ENCODE results near the gene LRFN4. TPM values are rescaled to one million over a fixed set of nuclear protein-coding genes. Genes with fewer than 3 reads are reported as not detected.
A peak's percentile ranks its signal among the peaks of the same experiment; 100 is the strongest.

LRFN4 gene
- total RNA-seq, 1 donor from 2014 or later: 17.2 TPM

DNA sequence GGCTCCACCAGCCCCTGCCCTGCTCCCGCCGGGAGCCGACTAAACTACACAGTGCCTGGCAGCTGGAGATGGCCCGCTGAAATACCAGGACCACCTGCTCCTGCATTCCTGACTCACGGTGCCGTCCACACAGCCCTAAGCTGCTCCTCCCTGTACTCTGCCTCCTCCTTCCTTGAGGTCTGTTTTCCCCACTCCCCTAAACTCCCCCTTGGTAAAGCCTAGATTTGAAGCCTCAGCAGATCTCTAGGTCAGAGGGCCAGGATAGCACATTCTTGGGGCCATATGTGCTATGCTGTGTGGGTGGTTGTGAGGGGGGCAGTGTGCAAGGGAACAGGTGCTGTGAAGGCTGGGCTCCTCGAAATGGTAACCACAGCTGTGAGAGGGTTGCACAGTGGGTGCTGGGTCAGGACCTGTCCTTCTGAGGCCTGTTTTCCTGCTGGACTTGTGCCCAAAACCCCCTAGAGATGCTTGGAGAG, 9.7 kb downstream of the LRFN4 start:
- intact Hi-C loops (cut with micrococcal nuclease): no loop called here
- no peak for DNase-seq
- ATAC-seq: no peak

DNA sequence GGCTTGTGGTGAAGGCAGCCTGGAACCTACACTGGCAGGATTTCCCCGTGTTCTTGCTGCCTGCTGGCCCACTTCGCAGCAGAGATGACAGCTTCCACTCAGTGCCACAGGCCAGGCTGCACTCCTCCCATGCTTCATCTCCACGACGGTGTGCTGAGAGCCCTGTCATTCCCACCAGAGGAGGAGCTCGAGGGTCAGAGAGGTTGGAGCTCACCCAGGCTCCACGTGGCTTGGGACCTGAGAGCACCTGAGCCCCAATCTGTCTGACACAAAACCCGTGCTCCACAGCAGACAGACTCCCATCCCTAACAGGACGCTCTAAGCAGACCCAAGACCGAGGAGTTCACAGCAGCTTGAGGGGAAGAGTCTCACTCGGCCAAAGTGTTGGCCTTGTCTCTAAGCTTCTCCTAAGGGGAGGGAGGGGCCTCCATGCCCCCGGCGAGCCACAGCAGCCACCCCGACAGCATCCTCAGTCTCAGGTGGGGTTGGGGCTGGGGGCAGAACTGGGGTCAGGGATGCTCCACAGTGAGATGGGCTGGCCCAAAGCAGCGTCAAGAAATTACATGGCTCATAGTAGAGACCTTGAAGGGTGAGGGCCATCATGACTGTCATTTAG, 10.7 kb downstream of the LRFN4 start:
- intact Hi-C loops (cut with micrococcal nuclease): no loop called here
- DNase-seq (no peak), ATAC-seq (no peak)

- intact Hi-C loops (cut with micrococcal nuclease): no loop called here
- DNase-seq: no peak
- ATAC-seq: no peak
These were observed 11.3 kb downstream of the LRFN4 start for GRCh38 chr11:66868082-66868725.

DNA sequence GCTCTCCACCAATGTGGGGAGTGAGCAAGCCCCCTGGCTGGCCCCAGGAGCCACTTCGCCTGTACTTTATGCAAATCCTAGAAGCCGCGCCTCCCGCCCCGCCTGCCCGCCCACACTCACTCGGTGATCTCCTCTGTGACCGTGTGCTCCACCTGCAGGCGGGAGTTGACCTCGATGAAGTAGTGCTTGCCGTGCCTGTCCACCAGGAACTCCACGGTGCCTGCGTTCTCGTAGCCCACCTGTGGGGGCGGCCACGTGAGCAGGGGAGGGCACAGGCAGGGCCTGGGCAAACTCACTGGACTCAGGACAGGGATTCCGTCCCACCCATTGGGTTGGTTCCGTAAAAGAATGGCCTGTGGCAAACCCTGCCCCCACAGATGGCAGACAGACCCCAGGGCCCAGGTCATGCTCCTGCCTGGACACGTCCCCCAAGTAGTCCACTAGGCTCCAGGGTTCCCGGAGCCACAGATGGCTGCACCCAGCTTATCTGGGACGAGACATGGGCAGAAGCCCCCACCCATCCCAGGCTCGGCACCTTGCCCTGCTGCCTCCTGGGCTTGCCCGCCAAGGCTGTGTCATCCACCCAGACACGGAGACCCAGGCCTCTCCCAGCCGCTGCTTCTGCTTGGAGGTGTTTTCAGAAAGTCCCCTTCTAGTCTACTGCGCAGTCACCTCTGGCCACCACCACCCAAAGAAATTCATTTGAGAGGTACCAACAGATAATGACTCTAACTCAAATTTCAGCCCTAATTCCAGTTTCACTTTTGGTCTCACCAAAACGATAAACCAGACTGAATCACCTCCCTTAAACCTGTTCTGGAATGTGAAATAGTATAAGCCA, 12.1 kb downstream of the LRFN4 start:
- ATAC-seq (peak; percentile 61), DNase-seq (peak; percentile 58)
- intact Hi-C loops (cut with micrococcal nuclease): no loop called here

DNA sequence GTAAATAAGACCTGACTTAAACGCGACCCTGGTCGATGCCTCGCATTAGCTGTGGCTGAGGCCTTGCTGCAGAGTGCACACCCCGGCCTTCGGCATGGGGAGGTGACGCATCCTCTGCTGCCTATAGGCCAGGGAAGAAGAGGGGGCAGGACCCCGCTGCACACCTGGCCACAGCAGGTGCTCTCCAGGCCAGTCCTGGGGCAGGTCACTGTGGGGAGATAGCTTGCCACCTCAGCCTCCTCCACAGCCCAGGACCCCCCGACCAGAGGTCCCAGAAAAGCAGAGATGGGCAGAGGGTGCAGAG, 12.7 kb downstream of the LRFN4 start:
- ATAC-seq (no peak), DNase-seq (no peak)
- intact Hi-C loops (cut with micrococcal nuclease): no loop called here

GRCh38 chr11:66870131-66870530, 13.3 kb downstream of the LRFN4 start:
- DNase-seq: no peak
- no peak for ATAC-seq
- intact Hi-C loops (cut with micrococcal nuclease): no loop called here

- no peak for ATAC-seq
- intact Hi-C loops (cut with micrococcal nuclease): no loop called here
- DNase-seq: no peak
These were observed 14.0 kb downstream of the LRFN4 start for GRCh38 chr11:66870616-66871520.

- DNase-seq (no peak), ATAC-seq (no peak)
- intact Hi-C loops (cut with micrococcal nuclease): no loop called here
These were observed 14.6 kb downstream of the LRFN4 start for GRCh38 chr11:66871521-66871901.

GRCh38 chr11:66874232-66874631, 17.4 kb downstream of the LRFN4 start:
- ATAC-seq (no peak), DNase-seq (no peak)
- intact Hi-C loops (cut with micrococcal nuclease): no loop called here

GRCh38 chr11:66875378-66875777, 18.5 kb downstream of the LRFN4 start:
- DNase-seq (peak; percentile 12), ATAC-seq (no peak)
- intact Hi-C loops (cut with micrococcal nuclease): no loop called here

DNA sequence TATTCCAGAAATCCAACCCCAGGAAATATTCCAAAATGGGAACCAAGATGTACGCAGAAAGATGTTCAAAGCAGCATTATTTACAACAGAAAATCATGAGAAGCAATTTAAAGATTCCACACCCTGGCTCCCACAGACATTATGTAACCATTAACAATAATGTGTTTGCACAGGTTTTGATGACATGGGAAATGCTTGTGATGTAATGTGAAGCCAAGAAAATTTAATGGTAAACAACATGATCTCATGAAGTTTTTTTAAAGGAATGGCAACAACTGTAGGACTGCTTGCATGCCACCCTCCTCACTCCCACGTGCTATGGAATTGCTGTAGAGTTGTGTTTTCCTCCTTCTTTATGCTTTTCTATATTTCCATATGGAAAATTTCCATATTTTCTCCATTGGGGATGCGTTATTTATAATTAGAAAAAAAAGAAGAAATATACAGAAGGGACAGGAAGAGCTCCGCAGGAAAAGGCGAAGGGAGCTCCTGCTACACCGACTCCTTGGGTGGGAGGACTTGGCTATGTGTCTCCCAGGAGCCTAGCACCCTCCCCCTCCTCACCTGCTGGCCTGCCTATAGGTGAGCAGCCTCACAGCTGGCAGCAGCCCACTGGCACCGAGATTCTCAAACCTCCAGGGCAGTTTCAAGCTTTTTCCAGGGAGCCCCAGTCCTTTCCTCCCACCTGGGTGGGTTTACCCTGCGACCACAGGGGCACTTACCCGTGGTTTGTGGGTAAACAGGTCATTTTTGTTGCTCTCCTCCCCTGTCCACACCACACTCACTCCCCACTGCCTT, 20.9 kb downstream of the LRFN4 start:
- intact Hi-C loops (cut with micrococcal nuclease): no loop called here
- ATAC-seq: no peak
- DNase-seq: peak; percentile 11

- intact Hi-C loops (cut with micrococcal nuclease): no loop called here
- ATAC-seq (no peak), DNase-seq (peak; percentile 28)
These were observed 21.6 kb downstream of the LRFN4 start for GRCh38 chr11:66878474-66878873.

DNA sequence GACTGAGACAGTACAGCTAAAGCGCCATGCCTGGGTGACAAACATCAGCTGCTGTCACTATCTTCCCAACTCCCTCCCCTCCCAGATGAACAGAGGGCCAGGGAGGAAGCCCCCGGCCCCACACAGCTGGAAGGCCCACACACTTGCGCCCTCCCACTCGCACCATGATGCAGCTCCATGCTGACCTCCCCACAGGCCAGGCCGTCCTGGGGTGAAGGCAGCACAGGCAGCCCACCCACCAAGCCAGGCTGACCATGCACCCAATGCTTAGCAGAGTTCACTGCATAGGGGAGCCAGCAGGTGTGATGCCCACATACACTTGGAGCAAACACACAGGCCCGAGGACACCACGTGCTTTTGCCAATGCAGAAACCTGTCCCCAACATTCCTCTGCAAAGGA, 22.1 kb downstream of the LRFN4 start:
- intact Hi-C loops (cut with micrococcal nuclease): no loop called here
- ATAC-seq: no peak
- DNase-seq: no peak

DNA sequence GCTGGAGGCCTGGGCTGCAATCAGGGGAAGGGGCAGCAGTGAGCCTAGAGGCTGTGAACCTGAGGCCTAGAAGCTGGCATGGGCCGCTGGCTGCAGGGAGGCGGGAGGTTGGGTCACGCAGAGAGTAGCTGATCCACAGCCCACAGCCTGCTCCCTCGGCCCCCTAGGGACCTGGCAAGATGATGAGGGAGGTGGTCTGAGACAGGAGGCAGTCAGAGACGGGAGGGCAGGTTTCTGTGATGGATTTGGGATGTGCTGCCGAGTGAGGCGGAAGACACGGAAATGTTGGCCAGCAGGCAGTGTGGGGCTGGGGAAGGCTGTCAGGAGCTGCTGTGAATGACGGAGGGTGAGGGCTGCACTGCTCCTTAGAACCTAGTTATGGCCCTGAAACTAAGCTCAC, 22.7 kb downstream of the LRFN4 start:
- no peak for ATAC-seq
- DNase-seq: peak; percentile 18
- intact Hi-C loops (cut with micrococcal nuclease): no loop called here

DNA sequence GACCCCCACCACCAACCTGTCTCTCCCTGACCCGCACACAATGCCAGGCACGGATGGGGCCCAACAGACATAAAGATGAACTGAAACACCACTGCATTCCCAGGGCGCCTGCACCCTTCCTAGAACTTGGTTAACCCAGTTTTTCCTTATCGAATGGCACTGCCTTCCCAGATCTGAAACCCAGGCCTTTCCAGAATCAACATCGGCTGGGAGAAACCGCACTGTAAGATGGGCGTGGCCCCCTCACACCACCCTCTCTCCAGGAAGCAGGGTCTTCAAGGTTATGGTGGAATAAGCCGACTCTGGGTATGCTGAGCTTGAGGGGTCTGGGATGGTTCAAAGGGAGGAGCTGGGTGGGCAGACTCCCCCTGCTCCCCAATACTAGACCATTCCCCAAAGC, 23.1 kb downstream of the LRFN4 start:
- ATAC-seq (no peak), DNase-seq (no peak)
- intact Hi-C loops (cut with micrococcal nuclease): no loop called here

- intact Hi-C loops (cut with micrococcal nuclease): no loop called here
- DNase-seq (peak; percentile 54), ATAC-seq (peak; percentile 51)
These were observed 23.9 kb downstream of the LRFN4 start for GRCh38 chr11:66880496-66881450.

- intact Hi-C loops (cut with micrococcal nuclease): no loop called here
- ATAC-seq (no peak), DNase-seq (peak; percentile 19)
These were observed 24.6 kb downstream of the LRFN4 start for GRCh38 chr11:66881451-66881835.

Data from left ventricle myocardium superior (tissue), 1 donor.